GM19397 (cell line): ENCODE results near the gene ARL16.
A peak's percentile ranks its signal among the peaks of the same experiment; 100 is the strongest.

ENCODE experiments used
- ATAC-seq: cut with Tn5 transposase; IDR thresholded peaks from one replicate; pipeline ENCODE4 v1.9.1; 2021; ENCODE audit warnings: mild to moderate bottlenecking, moderate library complexity; ENCODE audit not compliant: unreplicated experiment

The ARL16 gene

DNA sequence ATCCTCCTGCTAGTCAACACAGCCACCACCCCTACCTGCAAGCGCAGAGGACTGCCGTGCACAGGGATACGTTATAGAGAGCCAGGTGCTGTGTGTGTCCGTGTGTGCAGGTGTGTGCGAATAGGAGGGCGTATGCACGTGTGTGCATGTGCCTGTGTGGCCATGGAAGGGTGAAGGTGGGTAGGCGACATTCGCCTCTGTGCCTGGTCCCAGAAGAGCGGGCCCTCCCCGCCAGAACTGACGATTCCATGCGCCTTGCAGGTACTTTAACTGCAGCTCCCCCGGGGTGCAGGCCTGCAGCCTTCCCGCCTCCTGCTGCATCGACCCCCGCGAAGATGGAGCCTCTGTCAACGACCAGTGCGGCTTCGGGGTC is 36.0 kb downstream of the ARL16 start:
- no peak for ATAC-seq

DNA sequence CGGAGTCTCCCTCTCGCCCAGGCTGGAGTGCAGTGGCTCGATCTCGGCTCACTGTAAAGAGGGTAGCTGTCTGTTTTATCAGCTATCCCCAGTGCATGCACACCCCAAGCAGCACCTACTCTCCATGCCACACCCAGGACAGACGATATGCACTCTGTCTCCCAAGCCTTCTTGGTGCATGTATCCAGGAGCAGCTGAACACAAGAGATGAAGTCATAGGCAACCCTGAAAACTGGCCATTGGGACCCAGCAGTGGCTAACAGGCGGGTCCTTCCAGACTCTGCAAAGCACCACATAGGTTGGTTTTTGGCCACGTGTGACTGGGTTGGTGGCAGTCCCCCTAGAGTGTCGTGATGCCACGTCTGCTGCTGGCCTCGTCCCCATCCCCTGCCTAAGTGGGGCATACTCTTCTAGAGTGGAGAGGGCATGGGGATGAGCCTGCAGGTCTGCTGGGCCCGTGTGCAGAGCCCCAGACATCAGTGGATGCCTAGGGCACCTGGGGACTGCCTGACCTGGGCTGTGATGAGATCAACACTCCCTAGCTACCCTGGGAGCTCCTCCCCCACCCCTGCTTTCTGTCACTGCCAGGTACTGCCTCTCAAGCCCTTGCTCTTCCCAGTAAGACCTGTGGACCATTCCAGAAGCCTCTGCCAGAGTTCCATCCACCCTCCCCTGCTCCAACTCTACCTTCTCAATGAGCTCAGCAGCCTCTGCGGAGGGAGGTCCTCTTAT is 36.6 kb downstream of the ARL16 start:
- no peak for ATAC-seq

DNA sequence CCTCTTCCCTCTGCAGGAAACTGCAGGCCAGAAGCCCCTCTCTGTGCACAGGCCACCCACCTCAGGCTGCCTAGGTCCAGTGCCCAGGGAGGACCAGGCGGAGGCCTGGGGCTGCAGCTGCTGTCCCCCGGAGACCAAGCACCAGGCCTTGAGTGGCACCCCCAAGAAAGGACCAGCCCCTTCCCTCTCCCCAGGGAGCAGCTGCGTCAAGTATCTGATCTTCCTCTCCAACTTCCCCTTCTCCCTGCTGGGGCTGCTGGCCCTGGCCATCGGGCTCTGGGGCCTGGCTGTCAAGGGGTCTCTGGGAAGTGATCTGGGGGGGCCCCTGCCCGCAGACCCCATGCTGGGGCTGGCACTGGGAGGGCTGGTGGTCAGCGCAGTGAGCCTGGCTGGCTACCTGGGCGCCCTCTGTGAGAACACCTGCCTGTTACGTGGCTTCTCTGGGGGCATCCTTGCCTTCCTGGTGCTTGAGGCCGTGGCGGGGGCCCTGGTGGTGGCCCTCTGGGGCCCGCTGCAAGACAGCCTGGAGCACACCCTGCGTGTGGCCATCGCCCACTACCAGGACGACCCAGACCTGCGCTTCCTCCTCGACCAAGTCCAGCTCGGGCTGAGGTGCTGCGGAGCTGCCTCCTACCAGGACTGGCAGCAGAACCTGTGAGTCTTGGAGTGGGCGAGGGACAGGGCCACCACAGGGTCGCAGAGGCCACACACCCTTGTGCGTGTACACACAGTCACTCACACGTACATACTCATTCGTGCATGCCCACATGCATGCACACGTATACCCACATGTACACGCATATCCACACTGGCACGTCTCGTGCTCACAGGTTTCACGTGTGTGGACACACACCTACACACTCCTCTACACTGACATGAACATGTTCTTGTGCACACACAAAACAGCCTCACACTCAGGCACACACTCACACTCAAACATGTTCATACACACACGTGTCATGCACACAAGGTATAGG is 38.3 kb downstream of the ARL16 start:
- ATAC-seq: no peak

DNA sequence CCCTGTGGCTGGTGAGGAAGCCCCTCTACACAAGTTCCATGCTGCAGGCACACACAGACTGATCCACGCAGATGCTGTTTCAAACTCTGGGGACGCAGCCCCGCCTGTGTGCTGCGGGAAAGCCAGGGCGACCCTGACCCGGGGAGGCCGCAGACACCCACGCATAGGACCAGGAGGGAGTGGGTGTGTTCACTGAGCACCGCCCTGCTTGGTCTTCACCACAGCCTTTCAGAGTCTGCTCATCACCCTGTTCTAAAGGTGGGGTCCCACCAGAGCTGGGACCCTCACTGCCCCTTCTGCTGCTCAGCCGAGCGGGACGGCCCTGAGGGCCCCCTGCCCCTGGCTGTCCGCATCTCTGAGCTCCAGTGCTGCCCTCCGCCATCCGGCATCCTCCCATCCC is 39.1 kb downstream of the ARL16 start:
- ATAC-seq: no peak

DNA sequence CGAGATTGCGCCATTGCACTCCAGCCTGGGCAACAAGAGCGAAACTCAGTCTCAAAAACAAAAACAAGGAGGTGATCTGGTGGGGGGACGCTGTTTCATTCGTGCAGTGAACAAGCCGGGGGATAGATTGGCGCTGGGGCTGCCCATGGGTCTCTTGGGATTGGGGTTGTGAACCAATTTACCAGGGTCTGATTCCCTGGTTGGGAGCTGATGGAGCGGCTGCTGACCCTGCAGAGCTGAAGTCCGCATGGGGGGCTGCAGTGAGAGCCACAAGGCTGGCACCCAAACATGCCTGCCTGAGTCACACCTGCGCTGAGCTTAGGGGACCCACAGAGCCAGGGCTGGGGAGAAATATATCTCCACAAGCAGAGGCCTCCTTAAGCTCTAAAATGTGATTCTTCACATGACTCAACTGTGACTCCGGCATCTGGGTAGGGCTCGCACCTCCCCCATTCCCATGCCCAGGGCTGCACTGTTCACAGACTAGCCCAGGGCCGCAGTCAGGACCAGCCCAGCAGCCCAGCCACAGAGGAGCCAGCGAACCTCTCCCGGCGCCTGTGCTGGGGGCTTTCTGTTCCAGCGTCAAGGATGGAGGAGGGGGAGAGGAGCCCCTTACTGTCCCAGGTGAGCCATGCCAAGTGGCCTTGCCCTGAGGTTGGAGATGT is 41.6 kb downstream of the ARL16 start:
- ATAC-seq: no peak

DNA sequence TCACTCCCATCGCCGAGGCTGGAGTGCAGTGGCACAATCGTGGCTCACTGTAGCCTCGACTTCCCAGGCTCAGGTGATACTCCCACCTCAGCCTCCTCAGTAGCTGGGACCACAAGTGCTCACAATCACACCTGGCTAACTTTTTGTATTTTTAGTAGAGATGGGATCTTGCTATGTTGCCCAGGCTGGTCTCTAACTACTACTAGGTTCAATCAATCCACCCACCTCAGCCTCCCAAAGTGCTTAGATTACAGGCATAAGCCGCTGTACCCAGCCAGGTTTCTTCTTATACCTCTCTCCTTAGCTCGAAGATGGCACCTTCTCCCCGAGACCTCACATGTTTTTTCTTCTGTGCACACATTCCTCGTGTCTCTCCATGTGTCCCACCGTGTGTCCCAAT is 43.6 kb downstream of the ARL16 start:
- ATAC-seq: no peak

DNA sequence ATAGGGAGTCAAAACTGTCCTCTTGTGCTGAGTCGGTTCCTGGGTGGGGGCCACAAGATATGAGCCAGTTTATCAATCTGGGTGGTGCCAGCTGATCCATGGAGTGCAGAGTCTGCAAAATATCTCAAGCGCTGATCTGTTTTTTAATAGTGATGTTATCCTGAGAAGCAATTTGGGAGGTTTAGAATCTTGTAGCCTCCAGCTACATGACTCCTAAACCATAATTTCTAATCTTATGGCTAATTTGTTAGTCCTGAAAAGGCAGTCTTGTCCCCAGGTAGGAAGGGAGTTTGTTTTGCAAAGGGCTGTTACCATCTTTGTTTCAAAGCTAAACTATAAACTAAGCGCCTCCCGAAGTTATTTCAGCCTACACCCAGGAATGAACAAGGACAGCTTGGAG is 44.9 kb downstream of the ARL16 start:
- no peak for ATAC-seq

DNA sequence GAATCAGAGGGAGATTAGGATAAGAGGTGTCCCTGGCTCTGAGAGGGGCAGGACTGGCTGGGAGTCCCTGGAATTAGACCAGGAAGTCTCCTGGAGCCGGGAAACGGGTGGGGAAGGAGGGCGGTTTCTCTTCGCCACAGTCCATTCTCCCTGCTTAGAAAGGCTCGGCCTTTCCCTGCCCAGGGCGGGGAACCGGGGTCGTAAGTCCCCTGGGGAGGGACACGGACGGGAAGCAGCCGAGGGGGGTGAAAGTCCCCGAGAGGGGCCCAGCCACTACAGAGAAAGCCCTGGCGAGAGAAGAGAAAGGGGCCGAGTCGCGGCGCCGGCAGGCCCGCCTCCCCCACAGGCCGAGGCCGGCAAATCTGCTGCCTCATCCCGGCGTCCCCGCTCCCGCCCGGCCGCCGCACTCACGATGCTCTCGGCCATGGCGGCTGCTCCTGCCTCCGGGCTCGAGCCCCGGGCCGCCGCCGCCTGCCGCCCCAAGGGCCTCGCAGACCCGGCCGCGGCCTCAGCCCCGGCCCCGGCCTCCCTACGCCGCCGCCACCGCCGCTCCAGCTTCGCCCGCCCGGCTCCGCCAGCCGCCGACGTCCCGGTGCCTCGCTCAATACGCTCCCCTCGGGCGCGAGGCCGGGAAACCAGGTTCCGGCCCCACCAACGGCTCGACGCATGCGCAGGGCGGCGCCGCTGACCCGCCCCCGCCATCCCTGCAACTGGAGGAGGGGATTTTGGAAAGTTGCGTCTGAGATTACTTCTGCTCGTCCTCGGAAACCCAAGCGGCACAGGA is 46.9 kb downstream of the ARL16 start, which contains the start of the genes NPLOC4 and TSPAN10:
NPLOC4 (minus strand) TSS at position 608 of the 784 bp plus-strand sequence; CDS start at position 426, 182 bp downstream.
TSPAN10 (plus strand) TSS at position 692 of the 784 bp plus-strand sequence. CDS start 5,217 bp downstream, outside the sequence.
- ATAC-seq: peak; percentile 90

DNA sequence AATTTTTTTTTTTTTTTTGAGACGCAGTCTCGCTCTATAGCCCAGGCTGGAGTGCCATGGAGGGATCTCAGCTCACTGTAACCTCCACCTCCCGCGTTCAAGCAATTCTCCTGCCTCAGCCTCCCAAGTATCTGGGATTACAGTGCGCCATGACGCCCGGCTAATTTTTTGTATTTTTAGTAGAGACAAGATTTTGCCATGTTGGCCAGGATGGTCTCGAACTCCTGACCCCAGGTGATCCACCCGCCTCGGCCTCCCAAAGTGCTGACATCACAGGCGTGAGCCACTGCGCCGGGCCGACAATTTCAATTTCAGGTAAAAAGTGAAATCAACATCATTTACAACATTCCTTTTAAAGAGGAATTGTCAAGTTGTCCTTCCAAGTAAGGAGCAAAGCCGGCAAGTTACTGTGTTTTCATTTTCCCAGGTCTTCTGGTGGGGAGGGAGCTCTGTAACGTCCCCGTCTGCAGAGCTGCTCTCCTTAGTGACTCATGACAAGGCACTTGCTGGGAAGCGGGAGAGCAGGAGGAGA is 47.6 kb downstream of the ARL16 start:
- ATAC-seq: no peak

DNA sequence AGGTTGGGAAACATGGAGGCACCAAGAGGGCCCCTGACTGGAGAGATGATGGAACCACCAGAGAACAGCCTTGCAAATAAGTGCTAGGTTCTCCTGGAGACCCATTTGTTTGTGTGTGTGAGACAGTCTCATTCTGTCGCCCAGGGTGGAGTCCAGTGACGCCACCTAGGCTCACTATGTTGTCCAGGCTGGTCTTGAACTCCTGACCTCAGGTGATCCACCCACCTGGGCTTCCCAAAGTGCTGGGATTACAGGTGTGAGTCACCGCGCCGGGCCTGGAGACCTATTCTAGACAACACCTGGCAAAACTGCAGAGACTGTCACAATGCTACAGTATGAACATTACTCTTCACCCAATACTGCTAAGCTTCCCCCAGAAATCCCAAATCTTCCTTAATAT is 48.2 kb downstream of the ARL16 start:
- no peak for ATAC-seq

DNA sequence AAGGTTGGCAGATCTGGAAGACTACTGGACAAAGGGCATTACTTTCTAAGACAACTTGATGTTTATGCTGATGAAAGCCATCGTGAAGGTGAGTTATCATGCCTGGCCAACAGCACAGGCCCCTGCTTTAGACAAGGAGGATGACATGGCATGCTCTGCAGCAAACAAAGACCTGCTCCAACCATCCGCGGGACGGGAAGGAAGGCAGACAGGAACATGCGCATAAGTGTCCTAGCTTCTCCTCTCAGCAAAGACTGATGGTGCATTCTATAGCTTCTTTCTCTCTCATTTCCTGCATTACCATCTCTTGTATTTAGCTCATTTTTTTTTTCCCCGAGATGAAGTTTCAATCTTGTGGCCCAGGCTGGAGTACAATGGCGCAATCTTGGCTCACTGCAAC is 52.1 kb downstream of the ARL16 start:
- ATAC-seq: no peak
